ENCODE measurements around the gene ZBTB48.
"Not testable (repeated sequence)": the region's sequence is repeated elsewhere in the genome, so short reads cannot be mapped to it uniquely, and the experiment has no call there.

The ZBTB48 gene

GRCh38 chr1:6631058-6631457, 51.3 kb downstream of the ZBTB48 start:
- in situ Hi-C loops (cut with MboI; ENCODE audit: low sequenced_read_pairs) = no loop called here

GRCh38 chr1:6632588-6633514, 53.1 kb downstream of the ZBTB48 start:
- in situ Hi-C loops (cut with MboI; ENCODE audit: low sequenced_read_pairs) = no loop called here

GRCh38 chr1:6634371-6635052, 54.7 kb downstream of the ZBTB48 start:
- in situ Hi-C loops (cut with MboI; ENCODE audit: low sequenced_read_pairs) = no loop called here

DNA sequence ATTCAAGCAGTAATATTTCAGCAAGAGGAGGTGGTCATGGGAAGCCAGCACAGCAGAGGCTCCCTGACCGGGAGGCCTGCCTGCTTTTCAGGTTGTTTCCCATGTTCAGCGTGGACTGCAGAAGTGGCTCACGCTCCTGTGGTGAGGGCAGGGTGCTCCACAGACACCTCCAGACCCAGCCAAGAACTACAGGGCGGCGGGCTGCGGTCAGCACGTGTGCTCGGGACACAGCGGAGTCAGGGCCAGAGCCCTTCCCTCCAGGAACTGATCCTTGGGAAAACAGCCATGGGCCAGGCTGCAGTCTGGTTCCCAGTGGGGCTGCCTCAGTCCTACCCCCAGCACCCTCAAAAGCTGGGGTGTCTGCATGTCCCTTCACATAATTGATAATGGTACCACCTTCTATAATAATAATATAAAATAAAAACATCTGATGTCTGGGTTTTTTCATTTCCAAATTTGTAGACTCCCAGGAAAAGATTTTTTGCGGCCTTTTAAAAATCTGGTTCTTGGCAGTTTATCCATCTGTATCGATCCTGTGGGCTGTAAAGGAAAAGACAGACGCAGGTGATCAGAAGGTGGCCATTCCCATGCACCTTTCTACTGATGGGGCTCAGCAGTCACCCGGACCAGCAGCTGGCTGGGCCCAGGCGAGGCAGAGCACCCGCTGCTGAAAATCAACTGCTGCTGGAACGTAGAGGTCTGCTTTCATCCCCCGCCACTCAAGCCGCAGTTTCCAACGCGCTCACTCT, 55.5 kb downstream of the ZBTB48 start:
- in situ Hi-C loops (cut with MboI; ENCODE audit: low sequenced_read_pairs) = no loop called here

- in situ Hi-C loops (cut with MboI; ENCODE audit: low sequenced_read_pairs) = no loop called here
These were observed 56.3 kb downstream of the ZBTB48 start for GRCh38 chr1:6635910-6636760.

DNA sequence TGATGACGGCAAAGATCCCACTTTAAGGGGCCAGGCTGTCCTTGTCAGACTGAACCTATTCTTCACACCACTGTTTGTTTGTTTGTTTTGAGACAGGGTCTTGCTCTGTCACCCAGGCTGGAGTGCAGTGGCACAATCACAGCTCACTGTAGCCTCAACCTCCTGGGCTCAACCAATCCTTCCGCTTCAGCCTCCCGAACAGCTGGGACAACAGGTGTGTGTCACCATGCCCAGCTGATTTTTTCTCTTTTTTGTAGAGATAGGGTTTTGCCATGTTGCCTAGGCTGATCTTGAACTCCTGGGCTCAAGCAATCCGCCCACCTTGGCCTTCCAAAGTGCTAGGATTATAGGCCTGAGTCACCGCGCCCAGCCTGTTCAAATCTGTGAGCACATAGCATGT, 57.0 kb downstream of the ZBTB48 start:
- in situ Hi-C loops (cut with MboI; ENCODE audit: low sequenced_read_pairs) = not testable (repeated sequence)

DNA sequence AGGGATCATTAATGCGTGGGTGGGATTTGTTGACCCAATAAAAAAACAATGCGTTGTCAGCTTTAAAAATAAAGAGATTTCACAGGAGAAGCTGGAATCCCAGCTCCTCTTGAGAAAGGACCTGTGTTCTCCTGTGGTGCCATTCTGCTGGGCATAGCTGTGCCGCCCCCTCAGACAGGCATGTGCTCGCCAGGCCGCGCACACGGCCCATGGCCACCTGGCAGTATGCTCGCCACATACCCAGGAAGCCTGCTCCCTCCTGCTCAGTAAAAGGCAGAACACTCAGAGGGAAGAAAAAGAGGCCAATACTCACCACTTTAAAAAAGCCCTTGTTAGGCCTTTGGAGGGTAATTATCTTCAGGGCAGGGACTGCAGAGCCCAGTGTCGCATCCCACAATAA, 58.0 kb downstream of the ZBTB48 start:
- in situ Hi-C loops (cut with MboI; ENCODE audit: low sequenced_read_pairs) = no loop called here

DNA sequence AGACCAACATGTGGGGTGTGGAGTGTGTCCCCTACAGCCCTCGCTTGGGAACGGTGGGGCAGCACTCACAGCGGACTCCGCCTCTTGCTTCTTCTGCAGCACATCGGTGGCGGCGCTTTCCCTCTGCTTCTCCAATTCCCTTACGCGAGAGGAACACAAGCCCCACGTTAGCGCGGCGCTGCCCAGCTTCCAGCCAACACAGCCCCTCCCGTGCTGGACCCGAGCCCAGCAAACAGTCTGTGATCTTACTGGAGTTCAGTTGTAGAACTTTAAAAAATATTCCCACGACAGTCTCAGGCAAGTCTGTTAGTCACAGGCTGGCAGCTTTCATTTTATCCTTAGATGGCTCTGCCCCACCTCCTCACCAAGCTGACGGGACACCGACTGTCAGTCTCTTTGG, 58.4 kb downstream of the ZBTB48 start:
- in situ Hi-C loops (cut with MboI; ENCODE audit: low sequenced_read_pairs) = no loop called here

All from HL-60/S4 treated with phorbol 12-myristate 13-acetate at 8.2 ng/mL for 4 days and 3 days (cell line).